BLaER1 treated with 17β-estradiol and CSF1 and Interleukin-3, amounts not matched to agents 10 nM and 100 nM (cell line): ENCODE measurements around the gene CEP131.
A peak's percentile ranks its signal among the peaks of the same experiment; 100 is the strongest.

ENCODE experiments used
- H3K27ac ChIP-seq, 11 experiments: shearing (Covaris generic); formaldehyde crosslinking; 2 replicates each; pipeline ENCODE4 v1.8.1; 2022
- H3K27me3 ChIP-seq, 11 experiments: shearing (Covaris generic); formaldehyde crosslinking; 2 replicates each; pipeline ENCODE4 v1.8.1; 2022
- H3K36me3 ChIP-seq, 11 experiments: shearing (Covaris generic); formaldehyde crosslinking; 2 replicates each; pipeline ENCODE4 v1.8.1; 2022
- H3K4me1 ChIP-seq, 10 experiments: shearing (Covaris generic); formaldehyde crosslinking; 2 replicates each; pipeline ENCODE4 v1.8.1; 2022
- H3K4me2 ChIP-seq, 11 experiments: shearing (Covaris generic); formaldehyde crosslinking; 2 replicates each; pipeline ENCODE4 v1.8.1; 2022
- H3K4me3 ChIP-seq, 10 experiments: shearing (Covaris generic); formaldehyde crosslinking; 2 replicates each; pipeline ENCODE4 v1.8.1; 2022
- H3K9ac ChIP-seq, 11 experiments: shearing (Covaris generic); formaldehyde crosslinking; 2 replicates each; pipeline ENCODE4 v1.8.1; 2022
- H3K9me3 ChIP-seq, 11 experiments: shearing (Covaris generic); formaldehyde crosslinking; replicated peaks in 1 of 11; 2 replicates each; pipeline ENCODE4 v1.8.1; 2022
- H4K20me1 ChIP-seq, 11 experiments: shearing (Covaris generic); formaldehyde crosslinking; 2 replicates each; pipeline ENCODE4 v1.8.1; 2022
- Cebpa-rat ChIP-seq, 11 experiments: shearing (Covaris generic); IDR thresholded peaks; 2 replicates each; pipeline ENCODE4 v1.8.1; 2022

Gene CEP131

GRCh38 chr17:81261582-81262336 is 39.0 kb upstream of the CEP131 start:
- peaks cover 0 to 8% (median 0%) of the 10 kb centered on the region in 11 experiments; a peak in 1 of 22 replicates for H3K27me3 ChIP-seq
- H3K27ac ChIP-seq, result no peak overlapping the region
- H3K4me2 ChIP-seq, result peak overlapping the region; percentile 13 to 93 (median 84); a peak in 21 of 22 replicates
- TF ChIP-seq Cebpa-rat (IDR thresholded peaks at IDR 0.05), result no peak
- no peak overlapping the region for H3K4me3 ChIP-seq
- H3K9ac ChIP-seq, result peak overlapping the region in 4 of 11 experiments; percentile 5 to 43 (median 18); a peak in 4 of 22 replicates
- peaks cover 52 to 100% (median 91%) of the 10 kb centered on the region in 11 experiments for H3K36me3 ChIP-seq
- no peaks in the 10 kb centered on the region for H3K9me3 ChIP-seq
- peaks cover 55 to 94% (median 75%) of the 10 kb centered on the region in 11 experiments for H4K20me1 ChIP-seq
- H3K4me1 ChIP-seq, result peaks cover 11 to 66% (median 57%) of the 10 kb centered on the region in 10 experiments

DNA sequence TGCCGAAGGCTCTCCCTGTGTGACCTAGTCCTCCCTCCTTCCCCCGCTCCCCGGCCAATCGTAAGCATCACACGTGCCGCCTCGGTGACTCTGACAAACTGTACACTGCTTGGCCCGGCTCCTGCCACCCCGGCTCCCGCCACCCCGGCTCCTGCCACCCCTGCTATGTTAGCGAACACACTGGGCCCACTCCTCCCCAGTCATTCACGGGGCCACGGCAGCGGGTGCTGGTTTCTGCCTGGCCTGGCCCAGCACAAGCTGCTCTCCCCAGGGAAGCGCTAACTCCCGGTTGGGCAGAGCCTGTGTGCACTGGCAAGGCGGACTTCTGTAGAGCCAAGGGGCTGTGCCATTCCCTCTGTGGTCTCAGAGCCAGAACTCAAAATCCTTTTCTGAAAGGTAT is 38.3 kb upstream of the CEP131 start:
- Histone ChIP-seq H4K20me1 (peaks cover 61 to 96% (median 82%) of the 10 kb centered on the region in 11 experiments), H3K9ac (peak overlapping the region in 4 of 11 experiments; percentile 5 to 38 (median 18); a peak in 3 of 22 replicates), H3K36me3 (peaks cover 46 to 95% (median 84%) of the 10 kb centered on the region in 11 experiments), H3K4me2 (peak overlapping the region in 9 of 11 experiments; percentile 58 to 93 (median 88); a peak in 17 of 22 replicates), H3K27ac (no peak overlapping the region), H3K4me3 (no peak overlapping the region), H3K9me3 (no peaks in the 10 kb centered on the region), H3K27me3 (peaks cover 0 to 8% (median 0%) of the 10 kb centered on the region in 11 experiments; a peak in 1 of 22 replicates), H3K4me1 (peaks cover 14 to 72% (median 60%) of the 10 kb centered on the region in 10 experiments)
- no peak for TF ChIP-seq Cebpa-rat (IDR thresholded peaks at IDR 0.05)

DNA sequence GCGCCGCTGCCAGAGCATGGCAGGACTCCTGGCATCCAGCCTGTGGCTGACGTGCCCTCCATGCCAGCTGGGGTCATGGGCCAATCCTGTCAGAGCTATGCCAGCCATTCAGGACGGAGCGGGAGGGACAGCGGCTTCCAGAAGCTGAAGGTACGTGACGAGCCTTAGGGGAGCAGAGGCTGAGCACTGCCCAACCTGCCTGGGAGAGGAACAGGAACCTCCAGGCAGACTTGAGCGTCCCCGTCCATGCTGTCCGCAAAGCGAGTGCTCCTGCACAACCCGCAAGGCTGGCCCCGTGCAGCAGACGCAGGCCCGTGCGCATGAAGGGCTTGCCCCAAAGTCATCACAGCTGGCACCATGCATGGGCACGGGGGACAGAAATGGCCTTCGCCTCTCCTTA is 37.9 kb upstream of the CEP131 start:
- Histone ChIP-seq H3K27ac (no peak overlapping the region), H3K36me3 (peaks cover 42 to 90% (median 80%) of the 10 kb centered on the region in 11 experiments), H3K9me3 (no peaks in the 10 kb centered on the region), H3K9ac (peak overlapping the region in 5 of 11 experiments; percentile 7 to 39 (median 27); a peak in 3 of 22 replicates), H3K27me3 (peaks cover 0 to 8% (median 0%) of the 10 kb centered on the region in 11 experiments; a peak in 1 of 22 replicates), H3K4me3 (no peak overlapping the region; a peak in 2 of 20 replicates), H4K20me1 (peaks cover 65 to 96% (median 86%) of the 10 kb centered on the region in 11 experiments), H3K4me1 (peaks cover 19 to 76% (median 65%) of the 10 kb centered on the region in 10 experiments), H3K4me2 (peak overlapping the region in 10 of 11 experiments; percentile 18 to 93 (median 86); a peak in 19 of 22 replicates)
- TF ChIP-seq Cebpa-rat (IDR thresholded peaks at IDR 0.05), result no peak

DNA sequence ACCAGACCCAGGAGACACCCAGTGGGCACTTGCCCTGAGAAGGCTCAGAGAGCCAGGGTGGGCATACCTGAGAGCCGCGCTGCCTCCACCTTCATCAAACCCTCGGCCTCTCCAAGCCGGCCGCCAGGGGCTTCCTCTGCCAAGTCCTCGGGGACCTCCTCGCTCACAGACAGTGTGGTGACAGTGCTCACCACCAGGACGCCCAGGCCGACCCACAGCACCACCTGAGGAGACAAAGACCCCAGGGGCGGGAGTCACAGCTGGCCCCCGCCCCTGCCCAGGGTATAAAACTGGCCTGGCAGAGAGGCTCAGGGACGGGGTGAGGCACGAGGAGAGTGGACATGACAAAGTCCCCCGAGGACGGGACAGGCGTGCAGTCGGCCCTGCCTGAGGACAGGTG is 37.4 kb upstream of the CEP131 start:
- Histone ChIP-seq H3K36me3 (peaks cover 38 to 86% (median 75%) of the 10 kb centered on the region in 11 experiments), H3K4me3 (no peak overlapping the region; a peak in 2 of 20 replicates), H3K9ac (peak overlapping the region in 5 of 11 experiments; percentile 7 to 39 (median 16); a peak in 3 of 22 replicates), H3K4me1 (peaks cover 24 to 76% (median 69%) of the 10 kb centered on the region in 10 experiments), H3K27ac (no peak overlapping the region), H4K20me1 (peaks cover 69 to 98% (median 88%) of the 10 kb centered on the region in 11 experiments), H3K27me3 (peaks cover 0 to 8% (median 0%) of the 10 kb centered on the region in 11 experiments; a peak in 1 of 22 replicates), H3K4me2 (peak overlapping the region in 10 of 11 experiments; percentile 18 to 93 (median 86); a peak in 19 of 22 replicates), H3K9me3 (no peaks in the 10 kb centered on the region)
- no peak for TF ChIP-seq Cebpa-rat (IDR thresholded peaks at IDR 0.05)

- no peak for TF ChIP-seq Cebpa-rat (IDR thresholded peaks at IDR 0.05)
- H3K36me3 ChIP-seq, result peaks cover 27 to 75% (median 65%) of the 10 kb centered on the region in 11 experiments
- H3K4me2 ChIP-seq, result peak overlapping the region in 9 of 11 experiments; percentile 58 to 93 (median 88); a peak in 18 of 22 replicates
- H3K4me3 ChIP-seq, result 0 out of 20 replicates have a peak overlapping the region, but pooled peaks of 1 of the 10 experiments have one; percentile 11
- H3K9ac ChIP-seq, result peak overlapping the region in 4 of 11 experiments; percentile 20 to 39 (median 28); a peak in 3 of 22 replicates
- H3K4me1 ChIP-seq, result peaks cover 33 to 85% (median 79%) of the 10 kb centered on the region in 10 experiments
- no peak overlapping the region for H3K27ac ChIP-seq
- H3K27me3 ChIP-seq, result peaks cover 0 to 8% (median 0%) of the 10 kb centered on the region in 11 experiments; a peak in 1 of 22 replicates
- H4K20me1 ChIP-seq, result peaks cover 76 to 100% (median 90%) of the 10 kb centered on the region in 11 experiments
- H3K9me3 ChIP-seq, result no peaks in the 10 kb centered on the region
Observed at GRCh38 chr17:81259058-81259605, 36.4 kb upstream of the CEP131 start.

- peaks cover 19 to 67% (median 56%) of the 10 kb centered on the region in 11 experiments for H3K36me3 ChIP-seq
- peak overlapping the region in 1 of 11 experiments; percentile 9; a peak in 1 of 22 replicates for H3K9ac ChIP-seq
- peaks cover 0 to 8% (median 0%) of the 10 kb centered on the region in 11 experiments; a peak in 1 of 22 replicates for H3K27me3 ChIP-seq
- no peak for TF ChIP-seq Cebpa-rat (IDR thresholded peaks at IDR 0.05)
- no peak overlapping the region for H3K4me3 ChIP-seq
- H4K20me1 ChIP-seq, result peaks cover 81 to 100% (median 94%) of the 10 kb centered on the region in 11 experiments
- peak overlapping the region in 9 of 11 experiments; percentile 58 to 93 (median 88); a peak in 16 of 22 replicates for H3K4me2 ChIP-seq
- H3K4me1 ChIP-seq, result peaks cover 33 to 89% (median 79%) of the 10 kb centered on the region in 10 experiments
- no peak overlapping the region for H3K27ac ChIP-seq
- H3K9me3 ChIP-seq, result no peaks in the 10 kb centered on the region
Observed at GRCh38 chr17:81258292-81258691, 35.5 kb upstream of the CEP131 start.

DNA sequence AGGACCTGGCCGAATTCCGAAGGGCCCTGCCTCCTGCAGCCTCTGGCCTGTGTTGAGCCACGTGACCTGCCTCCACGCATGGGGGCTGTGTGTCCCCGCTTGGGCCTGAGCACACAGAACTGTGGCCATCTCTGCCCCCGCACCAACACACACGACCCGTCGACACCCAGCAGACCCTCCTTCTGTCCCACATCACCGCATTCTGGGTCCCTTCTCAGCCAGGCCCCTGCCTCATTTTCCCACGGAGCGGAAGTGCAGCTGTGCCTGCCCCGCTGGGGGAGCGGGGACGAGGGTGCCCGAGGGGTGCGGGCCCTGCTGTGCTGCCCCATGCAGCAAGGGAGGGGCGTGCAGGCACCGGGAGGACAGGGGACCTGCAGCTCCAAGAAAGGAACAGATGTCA is 34.8 kb upstream of the CEP131 start:
- Histone ChIP-seq H3K4me2 (peak overlapping the region in 7 of 11 experiments; percentile 81 to 93 (median 90); a peak in 14 of 22 replicates), H3K27ac (no peak overlapping the region), H3K9ac (peak overlapping the region in 1 of 11 experiments; percentile 7; a peak in 2 of 22 replicates), H3K4me1 (peaks cover 32 to 95% (median 85%) of the 10 kb centered on the region in 10 experiments), H3K4me3 (no peak overlapping the region), H3K36me3 (peaks cover 11 to 66% (median 55%) of the 10 kb centered on the region in 11 experiments; a peak in 20 of 22 replicates), H3K27me3 (peaks cover 0 to 8% (median 0%) of the 10 kb centered on the region in 11 experiments; a peak in 1 of 22 replicates), H3K9me3 (no peaks in the 10 kb centered on the region), H4K20me1 (peaks cover 83 to 100% (median 96%) of the 10 kb centered on the region in 11 experiments)
- no peak for TF ChIP-seq Cebpa-rat (IDR thresholded peaks at IDR 0.05)

GRCh38 chr17:81256616-81257015 is 33.9 kb upstream of the CEP131 start:
- Histone ChIP-seq H3K4me1 (peaks cover 23 to 95% (median 86%) of the 10 kb centered on the region in 10 experiments), H3K27me3 (peaks cover 0 to 8% (median 0%) of the 10 kb centered on the region in 11 experiments; a peak in 1 of 22 replicates), H3K9ac (peak overlapping the region in 3 of 11 experiments; percentile 8 to 15 (median 14); a peak in 2 of 22 replicates), H3K4me2 (peak overlapping the region in 9 of 11 experiments; percentile 57 to 93 (median 73); a peak in 13 of 22 replicates), H3K36me3 (peaks cover 7 to 66% (median 52%) of the 10 kb centered on the region in 11 experiments; a peak in 21 of 22 replicates), H4K20me1 (peaks cover 83 to 100% (median 96%) of the 10 kb centered on the region in 11 experiments), H3K9me3 (no peaks in the 10 kb centered on the region), H3K4me3 (no peak overlapping the region), H3K27ac (no peak overlapping the region)
- no peak for TF ChIP-seq Cebpa-rat (IDR thresholded peaks at IDR 0.05)
